Tibial nerve (tissue), 4 donors: ENCODE results near the gene OXCT2. TPM values are rescaled to one million over a fixed set of nuclear protein-coding genes. Genes with fewer than 3 reads are reported as not detected.

Source experiments
- DNase-seq, 2 donors: peaks; one replicate each; pipeline ENCODE4 v3.0.0-alpha.2; 2019; ENCODE audit warnings: low spot score in 2 of 2
- H3K27ac ChIP-seq, 4 donors: fragments of 200-600 bp; sonication (generic) in 3 of 4; one replicate each; pipeline ENCODE4 v1.5.1; 2017 to 2019; ENCODE audit warnings: mild to moderate bottlenecking in 1 of 4
- H3K27me3 ChIP-seq, 2 donors: fragments of 200-600 bp; sonication (generic) in 1 of 2; one replicate each; pipeline versions ENCODE4 v1.5.1 to v1.6.0; 2017 to 2019
- H3K36me3 ChIP-seq, 3 donors: fragments of 200-600 bp; sonication (generic); one replicate each; pipeline ENCODE4 v1.5.1; 2018 to 2019
- H3K4me1 ChIP-seq, 4 donors: fragments of 200-600 bp; sonication (generic) in 3 of 4; one replicate each; pipeline ENCODE4 v1.5.1; 2017 to 2019
- H3K4me3 ChIP-seq, 4 donors: fragments of 200-600 bp; sonication (generic) in 3 of 4; one replicate each; pipeline ENCODE4 v1.5.1; 2017 to 2019; ENCODE audit warnings: mild to moderate bottlenecking in 1 of 4, moderate library complexity in 1 of 4
- H3K9me3 ChIP-seq, 4 donors: fragments of 200-600 bp; sonication (generic) in 3 of 4; one replicate each; pipeline ENCODE4 v1.5.1; 2017 to 2019
- EP300 ChIP-seq, 2 donors: sonication (generic); formaldehyde crosslinking; IDR thresholded peaks; one replicate each; pipeline ENCODE4 v1.6.1; 2017; ENCODE audit warnings: antibody characterized with exemption in 2 of 2, mild to moderate bottlenecking in 1 of 2
- POLR2A ChIP-seq, 2 donors: fragments of 450-650 bp; IDR thresholded peaks; one replicate each; pipeline ENCODE4 v1.6.1; 2017; ENCODE audit warnings: antibody characterized with exemption in 2 of 2, mild to moderate bottlenecking in 2 of 2, moderate library complexity in 2 of 2
- WGBS, 2 donors: methylation state at CpG; one replicate each; pipeline ENCODE4 v1.1.5; 2018; 5-methylcytosine and 5-hydroxymethylcytosine counted together
- total RNA-seq, 4 donors: library from RNA; depleted of rRNA; stranded (reverse); fragments of >200 nt; gene quantifications; one replicate each; pipeline ENCODE4 v1.1.0, GENCODE V29; 2016
- TF ChIP-seq, protein P1 (sequence below), 5 experiments: fragments of 200-600 bp in 3 of 5; fragments of 450-650 bp in 2 of 5; sonication (generic) in 3 of 5; IDR thresholded peaks; one replicate each; pipeline ENCODE4 v1.5.1; 2016 to 2019; ENCODE audit warnings: antibody characterized with exemption in 5 of 5, mild to moderate bottlenecking in 3 of 5, moderate library complexity in 2 of 5

OXCT2 gene
- total RNA-seq, 4 donors from 2014 or later, result 4.5 to 22.2 (median 8.4) TPM

DNA sequence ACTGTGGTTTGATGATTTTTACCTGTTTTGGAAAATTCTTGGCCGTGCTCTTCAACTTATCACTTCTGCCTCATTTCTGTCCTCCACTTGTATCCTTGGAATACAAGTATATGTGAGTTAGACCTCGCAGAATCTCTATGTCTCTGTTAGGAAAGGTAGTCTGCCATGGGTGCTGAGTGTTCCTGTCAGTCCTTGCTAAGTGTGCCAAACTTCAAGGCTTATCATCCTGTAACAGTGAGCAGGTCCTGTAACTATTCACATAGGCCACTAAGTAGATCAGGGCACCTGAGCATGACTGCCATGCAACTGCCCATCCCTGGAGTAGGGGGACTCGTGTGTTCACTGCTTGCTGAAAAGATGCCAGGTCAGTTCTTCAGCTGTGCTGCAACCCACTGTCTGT, 41.8 kb upstream of the OXCT2 start:
- TF ChIP-seq EP300 (IDR thresholded peaks at IDR 0.05), result no peak
- TF ChIP-seq, protein P1, sequence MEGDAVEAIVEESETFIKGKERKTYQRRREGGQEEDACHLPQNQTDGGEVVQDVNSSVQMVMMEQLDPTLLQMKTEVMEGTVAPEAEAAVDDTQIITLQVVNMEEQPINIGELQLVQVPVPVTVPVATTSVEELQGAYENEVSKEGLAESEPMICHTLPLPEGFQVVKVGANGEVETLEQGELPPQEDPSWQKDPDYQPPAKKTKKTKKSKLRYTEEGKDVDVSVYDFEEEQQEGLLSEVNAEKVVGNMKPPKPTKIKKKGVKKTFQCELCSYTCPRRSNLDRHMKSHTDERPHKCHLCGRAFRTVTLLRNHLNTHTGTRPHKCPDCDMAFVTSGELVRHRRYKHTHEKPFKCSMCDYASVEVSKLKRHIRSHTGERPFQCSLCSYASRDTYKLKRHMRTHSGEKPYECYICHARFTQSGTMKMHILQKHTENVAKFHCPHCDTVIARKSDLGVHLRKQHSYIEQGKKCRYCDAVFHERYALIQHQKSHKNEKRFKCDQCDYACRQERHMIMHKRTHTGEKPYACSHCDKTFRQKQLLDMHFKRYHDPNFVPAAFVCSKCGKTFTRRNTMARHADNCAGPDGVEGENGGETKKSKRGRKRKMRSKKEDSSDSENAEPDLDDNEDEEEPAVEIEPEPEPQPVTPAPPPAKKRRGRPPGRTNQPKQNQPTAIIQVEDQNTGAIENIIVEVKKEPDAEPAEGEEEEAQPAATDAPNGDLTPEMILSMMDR (IDR thresholded peaks at IDR 0.05), result no peak
- no peak for TF ChIP-seq POLR2A (IDR thresholded peaks at IDR 0.05)
- peaks cover 0 to 4% (median 0%) of the 10 kb centered on the region in 3 donors for H3K36me3 ChIP-seq
- DNase-seq, result no peak

DNA sequence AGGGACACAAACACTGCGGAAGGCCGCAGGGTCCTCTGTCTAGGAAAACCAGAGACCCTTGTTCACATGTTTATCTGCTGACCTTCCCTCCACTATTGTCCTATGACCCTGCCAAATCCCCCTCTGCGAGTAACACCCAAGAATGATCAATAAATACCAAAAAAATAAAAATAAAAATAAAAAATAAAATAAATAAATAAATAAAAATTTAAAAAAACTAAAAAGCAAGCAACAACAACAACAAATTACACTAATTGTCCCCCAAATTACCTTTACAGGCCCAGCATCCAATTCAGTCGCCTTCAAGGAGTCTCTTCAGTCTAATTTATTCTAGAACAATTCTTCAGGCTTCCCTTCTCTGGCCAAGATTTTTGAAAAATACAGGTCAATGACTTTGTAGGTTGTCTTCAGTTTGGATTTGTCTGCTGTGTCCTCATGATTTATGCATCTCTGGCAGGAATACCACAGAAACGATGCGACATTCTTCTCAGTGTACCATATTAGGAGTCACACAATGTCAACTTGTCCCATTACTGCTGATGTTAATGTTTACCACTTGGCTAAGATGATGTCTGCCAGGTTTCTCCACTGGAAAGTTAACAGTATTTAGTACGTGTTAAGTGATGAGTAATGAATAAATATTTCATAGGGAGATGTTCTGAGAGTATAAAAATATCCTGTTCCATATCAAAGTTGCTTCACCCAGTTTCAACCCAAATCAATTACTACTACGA, 37.8 kb upstream of the OXCT2 start:
- no peak overlapping the region for H3K27ac ChIP-seq
- 77 to 85% methylated on average over 7 to 8 of the region's 8 CpGs for WGBS, 2 donors
- no peak for DNase-seq

More for the DNA sequence above, 41.8 kb upstream of the OXCT2 start:
- Histone ChIP-seq H3K27ac (no peak overlapping the region), H3K9me3 (no peaks in the 10 kb centered on the region), H3K4me1 (no peaks in the 10 kb centered on the region), H3K4me3 (no peak overlapping the region), H3K27me3 (no peaks in the 10 kb centered on the region)
- WGBS, 2 donors, result 87 to 88% methylated on average over 3 of the region's 3 CpGs

DNA sequence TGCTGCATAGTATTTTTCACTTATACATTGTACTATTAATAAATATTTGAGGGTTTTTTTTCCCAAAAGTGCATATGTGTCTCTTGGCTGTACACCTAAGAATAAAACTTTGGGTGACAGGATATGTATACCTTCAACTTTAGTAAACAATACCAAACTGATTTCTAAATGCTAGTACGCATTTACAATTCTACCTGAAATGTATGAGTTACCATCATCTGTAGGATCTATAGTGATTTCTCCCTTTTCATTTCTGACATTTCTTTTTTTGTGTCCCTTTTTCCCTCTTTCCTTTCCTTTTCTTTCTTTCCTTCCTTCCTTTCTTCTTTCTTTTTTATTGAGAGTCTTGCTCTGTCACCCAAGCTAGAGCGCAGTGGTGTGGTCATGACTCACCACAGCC, 34.2 kb upstream of the OXCT2 start:
- Histone ChIP-seq H3K27me3 (no peaks in the 10 kb centered on the region), H3K4me3 (no peak overlapping the region), H3K9me3 (peaks cover 0 to 15% (median 0%) of the 10 kb centered on the region in 4 donors), H3K27ac (no peak overlapping the region), H3K4me1 (no peaks in the 10 kb centered on the region), H3K36me3 (peaks cover 0 to 16% (median 0%) of the 10 kb centered on the region in 3 donors)
- no peak for TF ChIP-seq POLR2A (IDR thresholded peaks at IDR 0.05)
- 96 to 97% methylated on average over 2 of the region's 2 CpGs for WGBS, 2 donors
- DNase-seq, result no peak

More for the DNA sequence above, 37.8 kb upstream of the OXCT2 start:
- H3K9me3 ChIP-seq, result peaks cover 0 to 15% (median 0%) of the 10 kb centered on the region in 4 donors
- H3K27me3 ChIP-seq, result no peaks in the 10 kb centered on the region
- no peak overlapping the region for H3K4me3 ChIP-seq
- no peaks in the 10 kb centered on the region for H3K4me1 ChIP-seq
- peaks cover 0 to 16% (median 0%) of the 10 kb centered on the region in 3 donors for H3K36me3 ChIP-seq
- TF ChIP-seq POLR2A (IDR thresholded peaks at IDR 0.05), result no peak
- TF ChIP-seq EP300 (IDR thresholded peaks at IDR 0.05), result no peak
- TF ChIP-seq, protein P1 (IDR thresholded peaks at IDR 0.05), result no peak

DNA sequence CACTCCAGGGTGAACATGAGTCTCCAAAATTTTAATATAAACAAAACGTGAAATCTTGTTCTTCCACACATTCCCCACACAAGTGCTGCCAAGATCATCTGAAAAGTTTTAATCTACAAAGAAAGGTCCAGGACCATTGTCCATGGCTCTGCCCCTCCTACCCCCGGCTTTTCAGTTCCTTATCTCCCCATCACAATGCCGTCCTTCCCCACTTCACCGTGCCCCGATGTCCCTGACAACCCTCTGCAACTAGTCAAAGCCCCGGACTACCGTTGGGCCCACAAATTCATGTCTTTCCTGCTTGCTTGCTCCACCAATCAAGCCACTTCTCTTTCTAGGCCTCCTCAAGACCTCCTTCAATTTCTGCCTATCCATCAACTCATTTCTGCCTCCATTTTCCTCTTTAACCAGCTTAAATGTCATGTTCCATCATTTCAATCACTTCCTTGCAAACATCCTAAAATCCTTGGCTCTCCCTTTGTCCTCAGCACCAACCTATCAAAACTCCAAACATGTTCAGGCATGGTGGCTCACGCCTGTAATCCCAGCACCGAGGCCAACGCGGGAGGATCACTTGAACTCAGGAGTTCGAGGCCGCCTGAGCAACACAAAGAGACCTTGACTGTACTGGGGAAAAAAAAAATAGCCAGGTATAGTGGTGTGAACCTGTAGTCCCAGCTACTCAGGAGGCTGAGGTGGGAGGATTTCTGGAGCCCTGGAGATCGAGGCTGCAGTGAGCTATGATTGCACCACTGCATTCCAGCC, 31.5 kb upstream of the OXCT2 start:
- H3K9me3 ChIP-seq, result peaks cover 0 to 15% (median 0%) of the 10 kb centered on the region in 4 donors
- H3K4me3 ChIP-seq, result no peak overlapping the region
- peaks cover 0 to 10% (median 0%) of the 10 kb centered on the region in 3 donors for H3K36me3 ChIP-seq
- H3K4me1 ChIP-seq, result peaks cover 0 to 8% (median 5%) of the 10 kb centered on the region in 4 donors
- H3K27ac ChIP-seq, result no peak overlapping the region
- no peak for DNase-seq
- no peaks in the 10 kb centered on the region for H3K27me3 ChIP-seq
- WGBS, 2 donors, result 88 to 89% methylated on average over 14 of the region's 14 CpGs
- TF ChIP-seq EP300 (IDR thresholded peaks at IDR 0.05), result no peak
- TF ChIP-seq, protein P1 (IDR thresholded peaks at IDR 0.05), result no peak
- TF ChIP-seq POLR2A (IDR thresholded peaks at IDR 0.05), result no peak

DNA sequence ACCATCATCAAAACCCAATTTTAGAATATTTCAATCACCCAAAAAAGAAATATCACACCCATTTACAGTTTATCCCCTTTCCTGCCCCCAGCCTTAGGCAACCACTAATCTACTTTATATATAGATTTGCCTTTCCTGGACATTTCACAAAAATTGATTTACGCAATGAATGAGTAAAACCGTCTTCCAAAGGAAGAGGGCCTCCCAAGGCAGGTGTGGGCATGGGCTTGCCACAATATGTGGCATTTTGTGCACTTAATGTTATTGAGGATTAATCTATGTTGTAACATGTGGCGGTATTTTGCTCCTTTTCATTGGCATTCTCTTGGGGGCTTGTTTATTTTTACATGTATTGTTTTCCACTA, 29.3 kb upstream of the OXCT2 start:
- Histone ChIP-seq H3K4me1 (peaks cover 0 to 8% (median 5%) of the 10 kb centered on the region in 4 donors), H3K36me3 (peaks cover 0 to 2% (median 0%) of the 10 kb centered on the region in 3 donors), H3K27me3 (no peaks in the 10 kb centered on the region), H3K4me3 (no peak overlapping the region), H3K27ac (no peak overlapping the region), H3K9me3 (peaks cover 0 to under 1% (median 0%) of the 10 kb centered on the region in 4 donors)
- TF ChIP-seq POLR2A (IDR thresholded peaks at IDR 0.05), result no peak
- no peak for TF ChIP-seq EP300 (IDR thresholded peaks at IDR 0.05)
- TF ChIP-seq, protein P1 (IDR thresholded peaks at IDR 0.05), result no peak
- WGBS, 2 donors, result 84 to 87% methylated on average over 3 of the region's 3 CpGs
- no peak for DNase-seq
